Astrocyte of the cerebellum (primary cell): ENCODE measurements around the gene C1QTNF6.
"Not testable (repeated sequence)": the region's sequence is repeated elsewhere in the genome, so short reads cannot be mapped to it uniquely, and the experiment has no call there.

Source experiments
- DNase-seq: peaks from one replicate; pipeline ENCODE4 v3.0.0-alpha.2; 2011; ENCODE audit warnings: low read depth
- H3K4me3 ChIP-seq: 2 replicates; pipeline ENCODE4 v1.5.1; 2011; ENCODE audit warnings: mild to moderate bottlenecking, low read depth, low read length, moderate library complexity
- in situ Hi-C: cut with HindIII; loops from 2 replicates; pipeline ENCODE4 v1.10.0; 2017; ENCODE audit warnings: low sequenced_read_pairs
- TF ChIP-seq, protein P1 (sequence below): IDR thresholded peaks from 2 replicates; pipeline ENCODE4 v1.5.1; 2012; ENCODE audit warnings: low read length, low read depth, moderate library complexity, mild to moderate bottlenecking; ENCODE audit errors: missing control alignments

Gene C1QTNF6

DNA sequence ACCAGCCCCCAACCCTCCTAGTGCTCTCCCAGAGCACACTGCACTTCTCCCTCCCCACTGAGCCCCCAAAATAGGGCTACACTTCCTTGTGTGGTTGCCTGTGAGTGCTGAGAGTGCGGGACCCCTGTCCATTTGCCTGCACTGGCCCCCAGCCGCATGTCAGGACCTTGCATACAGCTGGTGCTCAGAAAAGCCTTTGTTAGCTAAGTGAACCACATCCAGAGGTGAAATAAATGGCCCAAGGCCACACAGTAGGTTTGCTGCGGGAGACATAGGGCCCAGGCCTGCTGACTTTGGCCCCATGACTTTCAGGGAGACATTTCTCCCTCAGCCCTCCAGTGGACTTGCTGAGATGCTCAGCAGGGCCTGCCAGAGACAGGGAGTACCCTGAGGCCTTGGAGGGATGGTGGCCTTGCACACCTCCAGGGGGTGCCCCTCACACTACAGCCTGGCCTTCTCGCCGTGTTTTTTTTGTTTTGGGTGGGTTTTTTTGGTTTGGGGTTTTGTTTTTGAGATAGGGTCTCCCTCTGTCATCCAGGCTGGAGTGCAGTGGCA is 14.0 kb upstream of the C1QTNF6 start:
- H3K4me3 ChIP-seq: no peak overlapping the region
- no peak for DNase-seq
- TF ChIP-seq, protein P1, sequence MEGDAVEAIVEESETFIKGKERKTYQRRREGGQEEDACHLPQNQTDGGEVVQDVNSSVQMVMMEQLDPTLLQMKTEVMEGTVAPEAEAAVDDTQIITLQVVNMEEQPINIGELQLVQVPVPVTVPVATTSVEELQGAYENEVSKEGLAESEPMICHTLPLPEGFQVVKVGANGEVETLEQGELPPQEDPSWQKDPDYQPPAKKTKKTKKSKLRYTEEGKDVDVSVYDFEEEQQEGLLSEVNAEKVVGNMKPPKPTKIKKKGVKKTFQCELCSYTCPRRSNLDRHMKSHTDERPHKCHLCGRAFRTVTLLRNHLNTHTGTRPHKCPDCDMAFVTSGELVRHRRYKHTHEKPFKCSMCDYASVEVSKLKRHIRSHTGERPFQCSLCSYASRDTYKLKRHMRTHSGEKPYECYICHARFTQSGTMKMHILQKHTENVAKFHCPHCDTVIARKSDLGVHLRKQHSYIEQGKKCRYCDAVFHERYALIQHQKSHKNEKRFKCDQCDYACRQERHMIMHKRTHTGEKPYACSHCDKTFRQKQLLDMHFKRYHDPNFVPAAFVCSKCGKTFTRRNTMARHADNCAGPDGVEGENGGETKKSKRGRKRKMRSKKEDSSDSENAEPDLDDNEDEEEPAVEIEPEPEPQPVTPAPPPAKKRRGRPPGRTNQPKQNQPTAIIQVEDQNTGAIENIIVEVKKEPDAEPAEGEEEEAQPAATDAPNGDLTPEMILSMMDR: no peak
- in situ Hi-C loops: no loop called here

DNA sequence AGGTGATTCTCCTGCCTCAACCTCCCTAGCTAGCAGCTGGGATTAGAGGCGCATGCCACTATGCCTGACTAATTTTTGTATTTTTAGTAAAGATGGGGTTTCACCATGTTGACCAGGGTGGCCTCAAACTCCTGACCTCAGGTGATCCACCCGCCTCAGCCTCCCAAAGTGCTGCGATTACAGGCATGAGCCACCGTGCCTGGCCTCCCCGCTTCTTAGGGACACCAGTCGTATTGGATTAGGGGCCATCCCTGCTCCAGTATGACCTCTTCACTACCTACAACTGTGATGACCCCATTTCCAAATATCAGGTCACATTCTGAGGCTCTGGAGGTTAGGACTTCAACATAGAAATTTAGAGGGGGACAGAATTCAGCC is 13.4 kb upstream of the C1QTNF6 start:
- H3K4me3 ChIP-seq, in situ Hi-C loops, DNase-seq: not testable (repeated sequence)

DNA sequence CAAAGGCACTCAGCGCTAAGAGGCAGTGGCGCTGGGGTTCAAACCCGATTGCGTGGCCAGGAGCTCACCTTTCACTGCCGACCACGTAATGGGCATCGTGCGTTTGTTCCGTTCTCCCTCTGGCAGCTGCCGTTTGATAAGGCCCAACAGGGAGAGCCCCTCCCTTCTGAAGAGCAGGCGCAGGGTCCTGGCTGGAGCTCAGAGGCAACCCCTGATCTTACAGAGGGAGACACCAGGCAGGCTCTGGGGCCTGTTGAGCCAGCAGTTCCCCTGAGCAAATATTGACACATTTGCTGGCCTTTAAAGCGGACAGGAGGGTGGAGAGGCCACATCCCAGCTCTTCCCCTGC is 11.7 kb upstream of the C1QTNF6 start:
- no peak for DNase-seq
- in situ Hi-C loops: no loop called here
- TF ChIP-seq, protein P1: no peak
- H3K4me3 ChIP-seq: no peak overlapping the region

DNA sequence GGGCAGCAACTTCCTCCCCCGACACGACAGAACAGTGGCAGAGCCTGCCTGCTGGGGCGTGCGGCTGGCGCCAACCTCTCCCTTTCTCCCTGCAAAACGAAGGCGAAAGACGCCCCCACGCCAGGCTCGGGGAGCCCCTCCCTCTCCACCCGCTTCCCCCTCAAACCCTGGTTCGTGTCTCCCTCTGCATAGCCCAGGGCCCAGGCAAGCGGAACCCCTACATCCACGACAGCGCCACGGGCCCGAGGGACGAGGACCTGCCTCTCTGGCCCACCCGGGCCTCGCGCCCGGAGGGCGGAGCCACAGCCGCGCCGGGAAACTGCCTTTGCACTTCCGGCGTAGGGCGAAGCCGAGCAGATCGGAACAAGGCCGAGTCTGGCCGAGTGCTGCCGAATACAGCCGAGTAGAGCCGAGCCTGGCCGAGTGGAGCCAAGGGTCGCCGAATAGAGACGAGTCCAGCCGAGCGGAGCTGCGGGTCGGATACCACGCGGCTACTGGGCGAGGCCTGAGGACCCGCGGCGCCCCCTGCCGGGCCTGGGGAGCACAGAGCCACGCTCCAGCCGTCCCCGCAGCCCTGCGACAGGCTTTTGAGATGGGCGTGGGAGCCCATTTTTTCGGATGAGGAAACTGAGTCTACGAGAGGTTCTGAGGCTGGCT is 11.2 kb upstream of the C1QTNF6 start:
- in situ Hi-C loops: no loop called here
- TF ChIP-seq, protein P1: peak; percentile 82
- DNase-seq: peak; percentile 96
- H3K4me3 ChIP-seq: peak overlapping the region; percentile 63

DNA sequence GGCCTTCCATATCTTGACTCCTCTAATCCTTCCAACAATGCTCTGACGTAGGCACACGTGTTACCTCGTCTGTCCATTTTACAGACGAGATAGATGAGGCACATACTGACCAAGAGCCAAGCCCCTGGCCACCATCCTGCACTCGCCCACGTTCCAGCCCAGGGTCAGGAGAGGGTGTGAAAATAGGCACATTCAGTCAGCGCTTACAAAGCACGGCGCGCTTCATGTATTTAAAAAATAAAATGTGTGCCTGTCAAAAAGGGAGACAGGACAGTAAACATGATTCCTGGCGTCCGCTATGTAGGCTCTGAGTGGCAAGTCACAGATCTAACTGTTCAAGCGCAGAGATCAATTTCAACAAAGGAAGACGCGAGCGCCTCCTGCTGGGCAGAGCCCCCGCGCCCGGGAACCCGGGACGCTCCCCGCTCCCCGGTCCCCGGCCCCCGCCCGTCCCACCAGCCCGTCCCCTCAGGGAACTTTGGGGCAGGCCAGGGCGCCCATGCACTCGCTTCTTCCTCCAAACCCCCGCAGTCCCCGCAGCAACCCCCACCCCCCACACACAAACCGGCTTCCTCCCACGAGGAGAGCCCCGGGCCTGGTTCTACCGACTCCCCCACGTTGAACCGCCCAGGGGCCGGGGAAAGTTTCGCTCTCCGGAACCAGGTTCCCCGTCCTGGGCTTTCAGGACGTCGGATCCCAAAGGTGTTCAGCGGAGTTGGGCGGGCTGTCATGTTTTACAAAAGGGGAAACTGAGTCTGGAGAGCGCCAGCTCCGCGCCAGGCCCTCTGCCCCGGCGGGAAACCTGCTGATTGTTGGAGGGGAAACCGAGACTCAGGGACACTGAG is 10.4 kb upstream of the C1QTNF6 start:
- TF ChIP-seq, protein P1: peak; percentile 70
- in situ Hi-C loops: no loop called here
- no peak for DNase-seq
- H3K4me3 ChIP-seq: peak overlapping the region; percentile 63

DNA sequence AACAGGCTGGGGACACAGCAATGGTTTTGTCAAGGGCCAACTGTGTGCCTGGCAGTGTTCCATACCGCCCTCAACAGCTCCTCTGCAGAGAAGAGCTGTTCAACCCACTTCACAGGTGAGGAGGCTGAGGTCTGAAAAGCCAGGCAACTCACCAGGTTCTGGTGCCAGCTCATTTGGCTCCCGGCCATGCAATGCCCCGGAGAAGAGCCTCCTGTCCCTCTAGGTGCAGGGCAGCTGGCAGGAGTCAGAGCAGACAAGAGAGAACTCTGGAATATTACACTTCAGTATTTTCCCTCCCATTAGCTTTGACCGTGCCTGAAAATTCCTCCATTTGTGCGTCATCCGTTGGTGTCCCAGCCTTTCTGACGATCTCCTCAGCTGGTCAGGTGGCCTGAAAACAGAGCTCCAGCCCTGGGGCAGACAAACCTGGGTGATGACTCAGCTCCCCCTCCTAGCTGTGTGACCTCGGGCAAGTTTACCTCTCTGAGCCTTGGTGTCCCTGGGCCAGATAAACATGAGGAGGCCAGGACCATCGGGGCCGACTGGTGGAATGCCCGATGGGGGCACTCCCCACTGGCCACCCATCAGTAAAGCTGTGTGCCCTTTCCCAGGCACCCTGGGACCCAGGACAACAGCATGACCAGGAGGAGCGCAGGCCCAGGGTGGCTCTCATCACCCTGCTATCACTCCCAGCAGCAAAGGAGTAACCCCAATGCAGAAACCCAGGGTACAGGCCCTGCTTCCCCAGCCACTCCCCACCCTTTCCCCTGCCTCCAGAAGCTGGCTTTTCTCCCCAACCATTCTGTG is 9.6 kb upstream of the C1QTNF6 start:
- peak overlapping the region; percentile 63 for H3K4me3 ChIP-seq
- no peak for DNase-seq
- TF ChIP-seq, protein P1: no peak
- in situ Hi-C loops: no loop called here
